ENCODE measurements around the gene ZNF69. TPM values are rescaled to one million over a fixed set of nuclear protein-coding genes. Genes with fewer than 3 reads are reported as not detected.
"Not testable (repeated sequence)": the region's sequence is repeated elsewhere in the genome, so short reads cannot be mapped to it uniquely, and the experiment has no call there.

ZNF69 gene
- total and polyA plus RNA-seq, 5 donors from 2014 or later = 0.86 to 2.6 (median 2.0) TPM

DNA sequence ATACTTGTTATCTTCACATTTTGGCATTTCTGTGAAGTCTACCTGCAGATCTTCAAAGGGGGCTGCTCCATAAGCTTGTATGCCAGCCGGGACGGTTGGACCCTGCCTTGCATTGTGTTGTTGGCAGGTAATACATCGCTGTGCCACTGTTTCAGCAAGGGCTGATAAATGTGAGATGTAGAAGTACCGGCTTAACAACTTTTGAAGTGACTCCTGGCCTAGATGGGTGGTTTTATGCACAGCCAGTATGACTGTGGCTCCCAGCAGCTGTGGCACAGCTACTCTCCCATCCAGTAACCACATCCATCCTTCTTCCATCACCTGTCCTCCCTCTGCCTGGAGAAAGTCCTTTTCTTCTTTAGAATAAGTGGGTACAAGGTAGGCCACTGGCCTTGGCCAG is 57.1 kb downstream of the ZNF69 start:
- H3K4me3 Mint-ChIP-seq = no peak overlapping the region
- H3K27me3 Mint-ChIP-seq = no peaks in the 10 kb centered on the region
- H3K4me1 ChIP-seq (ENCODE audit: control insufficient read depth, insufficient read depth, low read length, poor library complexity, severe bottlenecking) = no peaks in the 10 kb centered on the region
- H3K36me3 Mint-ChIP-seq = peaks cover 77% of the 10 kb centered on the region
- no peak for ATAC-seq (ENCODE audit: low read depth in 2 of 2)
- peaks cover 0 to 93% (median 47%) of the 10 kb centered on the region in 7 donors for H3K9me3 Mint-ChIP-seq
- no peak overlapping the region for H3K27ac ChIP-seq (ENCODE audit: insufficient read depth, low read length, poor library complexity, severe bottlenecking)
- no peaks in the 10 kb centered on the region for H3K27me3 ChIP-seq (ENCODE audit: control insufficient read depth, insufficient read depth, low read length)
- peaks cover 0 to 3% (median 1%) of the 10 kb centered on the region in 4 donors for H3K4me1 Mint-ChIP-seq
- H3K9me3 ChIP-seq (ENCODE audit: control insufficient read depth in 2 of 2, low read length in 2 of 2) = peaks cover 78 to 93% of the 10 kb centered on the region in 2 experiments
- no peak for DNase-seq
- peak overlapping the region; percentile 5 for H3K4me3 ChIP-seq (ENCODE audit: low read depth, low read length)
- no peak overlapping the region for H3K27ac Mint-ChIP-seq
- H3K36me3 ChIP-seq (ENCODE audit: control insufficient read depth, insufficient read depth, low read length) = peaks cover 75% of the 10 kb centered on the region

GRCh38 chr19:11948646-11949045 is 61.1 kb downstream of the ZNF69 start:
- peak overlapping the region; percentile 10 for H3K4me3 ChIP-seq (ENCODE audit: low read depth, low read length)
- no peak for DNase-seq
- peaks cover 88 to 100% of the 10 kb centered on the region in 2 experiments for H3K9me3 ChIP-seq (ENCODE audit: control insufficient read depth in 2 of 2, low read length in 2 of 2)
- H3K4me1 Mint-ChIP-seq = peaks cover 0 to 3% (median 0%) of the 10 kb centered on the region in 4 donors
- H3K4me3 Mint-ChIP-seq = no peak overlapping the region
- H3K9me3 Mint-ChIP-seq = peaks cover 0 to 92% (median 46%) of the 10 kb centered on the region in 7 donors
- H3K27ac Mint-ChIP-seq = no peak overlapping the region
- peaks cover 62% of the 10 kb centered on the region for H3K36me3 Mint-ChIP-seq
- no peaks in the 10 kb centered on the region for H3K27me3 Mint-ChIP-seq
- no peaks in the 10 kb centered on the region for H3K27me3 ChIP-seq (ENCODE audit: control insufficient read depth, insufficient read depth, low read length)
- H3K4me1 ChIP-seq (ENCODE audit: control insufficient read depth, insufficient read depth, low read length, poor library complexity, severe bottlenecking) = no peaks in the 10 kb centered on the region
- H3K36me3 ChIP-seq (ENCODE audit: control insufficient read depth, insufficient read depth, low read length) = peaks cover 62% of the 10 kb centered on the region
- H3K27ac ChIP-seq (ENCODE audit: insufficient read depth, low read length, poor library complexity, severe bottlenecking) = no peak overlapping the region
- ATAC-seq (ENCODE audit: low read depth in 2 of 2) = no peak

- DNase-seq = no peak
- Histone ChIP-seq H3K27ac (ENCODE audit: insufficient read depth, low read length, poor library complexity, severe bottlenecking) (no peak overlapping the region), H3K9me3 (ENCODE audit: control insufficient read depth in 2 of 2, low read length in 2 of 2) (peaks cover 88 to 100% of the 10 kb centered on the region in 2 experiments), H3K4me3 (ENCODE audit: low read depth, low read length) (no peak overlapping the region), H3K27me3 (ENCODE audit: control insufficient read depth, insufficient read depth, low read length) (no peaks in the 10 kb centered on the region), H3K4me1 (ENCODE audit: control insufficient read depth, insufficient read depth, low read length, poor library complexity, severe bottlenecking) (no peaks in the 10 kb centered on the region), H3K36me3 (ENCODE audit: control insufficient read depth, insufficient read depth, low read length) (peaks cover 59% of the 10 kb centered on the region)
- peaks cover 0 to 3% (median 0%) of the 10 kb centered on the region in 4 donors for H3K4me1 Mint-ChIP-seq
- no peak overlapping the region for H3K27ac Mint-ChIP-seq
- H3K4me3 Mint-ChIP-seq = no peak overlapping the region
- no peak for ATAC-seq (ENCODE audit: low read depth in 2 of 2)
- no peaks in the 10 kb centered on the region for H3K27me3 Mint-ChIP-seq
- H3K9me3 Mint-ChIP-seq = peaks cover 0 to 89% (median 40%) of the 10 kb centered on the region in 7 donors
- peaks cover 57% of the 10 kb centered on the region for H3K36me3 Mint-ChIP-seq
Observed at GRCh38 chr19:11949201-11949600, 61.6 kb downstream of the ZNF69 start.

DNA sequence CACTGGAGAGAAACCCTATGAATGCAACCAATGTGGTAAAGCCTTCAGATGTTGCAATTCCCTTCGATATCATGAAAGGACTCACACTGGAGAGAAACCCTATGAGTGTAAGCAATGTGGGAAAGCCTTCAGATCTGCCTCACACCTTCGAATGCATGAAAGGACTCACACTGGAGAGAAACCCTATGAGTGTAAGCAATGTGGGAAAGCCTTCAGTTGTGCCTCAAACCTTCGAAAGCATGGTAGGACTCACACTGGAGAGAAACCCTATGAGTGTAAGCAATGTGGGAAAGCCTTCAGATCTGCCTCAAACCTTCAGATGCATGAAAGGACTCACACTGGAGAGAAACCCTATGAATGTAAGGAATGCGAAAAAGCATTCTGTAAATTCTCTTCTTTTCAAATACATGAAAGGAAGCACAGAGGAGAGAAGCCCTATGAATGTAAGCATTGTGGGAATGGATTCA is 62.1 kb downstream of the ZNF69 start:
- not testable (repeated sequence) for H3K27me3 Mint-ChIP-seq; H3K27ac Mint-ChIP-seq; ATAC-seq (ENCODE audit: low read depth in 2 of 2); H3K27ac ChIP-seq (ENCODE audit: insufficient read depth, low read length, poor library complexity, severe bottlenecking); H3K4me1 Mint-ChIP-seq; H3K27me3 ChIP-seq (ENCODE audit: control insufficient read depth, insufficient read depth, low read length); DNase-seq; H3K4me1 ChIP-seq (ENCODE audit: control insufficient read depth, insufficient read depth, low read length, poor library complexity, severe bottlenecking)
- peaks cover 88 to 100% of the 10 kb centered on the region in 2 experiments for H3K9me3 ChIP-seq (ENCODE audit: control insufficient read depth in 2 of 2, low read length in 2 of 2)
- Mint-ChIP-seq H3K9me3 (peaks cover 0 to 87% (median 36%) of the 10 kb centered on the region in 7 donors), H3K4me3 (peak overlapping the region in 1 of 4 donors; percentile 28), H3K36me3 (peaks cover 52% of the 10 kb centered on the region)
- H3K4me3 ChIP-seq (ENCODE audit: low read depth, low read length) = peak overlapping the region; percentile 16
- peaks cover 55% of the 10 kb centered on the region for H3K36me3 ChIP-seq (ENCODE audit: control insufficient read depth, insufficient read depth, low read length)

DNA sequence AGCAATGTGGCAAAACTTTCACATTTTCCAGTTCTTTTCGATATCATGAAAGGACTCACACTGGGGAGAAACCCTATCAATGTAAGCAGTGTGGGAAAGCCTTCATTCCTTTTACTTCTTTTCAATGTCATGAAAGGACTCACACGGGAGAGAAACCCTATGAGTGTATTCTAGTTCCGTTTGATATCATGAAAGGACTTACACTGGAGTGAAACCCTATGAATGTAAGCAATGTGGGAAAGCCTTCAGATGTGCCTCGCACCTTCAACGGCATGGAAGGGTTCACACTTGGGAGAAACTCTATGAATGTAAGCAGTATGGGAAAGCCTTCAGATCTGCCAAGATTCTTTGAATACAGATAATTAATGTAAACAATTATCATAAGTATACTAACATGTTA is 62.7 kb downstream of the ZNF69 start:
- Histone ChIP-seq H3K4me1 (ENCODE audit: control insufficient read depth, insufficient read depth, low read length, poor library complexity, severe bottlenecking) (no peaks in the 10 kb centered on the region), H3K9me3 (ENCODE audit: control insufficient read depth in 2 of 2, low read length in 2 of 2) (peaks cover 86 to 100% of the 10 kb centered on the region in 2 experiments), H3K27ac (ENCODE audit: insufficient read depth, low read length, poor library complexity, severe bottlenecking) (no peak overlapping the region), H3K4me3 (ENCODE audit: low read depth, low read length) (peak overlapping the region; percentile 16), H3K27me3 (ENCODE audit: control insufficient read depth, insufficient read depth, low read length) (no peaks in the 10 kb centered on the region), H3K36me3 (ENCODE audit: control insufficient read depth, insufficient read depth, low read length) (peaks cover 48% of the 10 kb centered on the region)
- no peaks in the 10 kb centered on the region for H3K27me3 Mint-ChIP-seq
- peaks cover 0 to 84% (median 39%) of the 10 kb centered on the region in 7 donors for H3K9me3 Mint-ChIP-seq
- DNase-seq = no peak
- ATAC-seq (ENCODE audit: low read depth in 2 of 2) = no peak
- no peak overlapping the region for H3K27ac Mint-ChIP-seq
- H3K4me3 Mint-ChIP-seq = no peak overlapping the region
- H3K36me3 Mint-ChIP-seq = peaks cover 47% of the 10 kb centered on the region
- H3K4me1 Mint-ChIP-seq = no peaks in the 10 kb centered on the region

Other genes starting within 250 kb of the ZNF69 start
- 4.8 TPM for gene ZNF823, start 148.8 kb upstream of the ZNF69 start, total RNA-seq
- 1 to 10 TPM; 1.6 to 4.2 (median 2.5) TPM for gene ZNF823, start 148.8 kb upstream of the ZNF69 start, polyA plus RNA-seq
- gene ZNF441, start 120.8 kb upstream of the ZNF69 start, total RNA-seq = 2.7 TPM
- gene ZNF441, start 120.8 kb upstream of the ZNF69 start, polyA plus RNA-seq = 1 to 10 TPM; 3.7 to 6.3 (median 5.1) TPM
- gene ZNF491, start 89.3 kb upstream of the ZNF69 start, total RNA-seq = 0.62 TPM
- under 1 TPM in 2 of 4 donors, not detected in 2; 0.10 to 0.86 TPM for gene ZNF491, start 89.3 kb upstream of the ZNF69 start, polyA plus RNA-seq
- 13.1 TPM for gene ZNF440, start 73.5 kb upstream of the ZNF69 start, total RNA-seq
- gene ZNF440, start 73.5 kb upstream of the ZNF69 start, polyA plus RNA-seq = 1 to 10 TPM in 3 of 4 donors, under 1 TPM in 1; 0.68 to 5.3 (median 2.7) TPM
- 6.0 TPM for gene ZNF439, start 39.1 kb upstream of the ZNF69 start, total RNA-seq
- gene ZNF439, start 39.1 kb upstream of the ZNF69 start, polyA plus RNA-seq = 1 to 10 TPM in 2 of 4 donors, under 1 TPM in 2; 0.60 to 4.6 (median 2.2) TPM
- gene ZNF700, start 37.3 kb downstream of the ZNF69 start, total RNA-seq = 17.1 TPM
- 1 to 10 TPM; 3.6 to 5.1 (median 4.3) TPM for gene ZNF700, start 37.3 kb downstream of the ZNF69 start, polyA plus RNA-seq
- 3.2 TPM for gene ZNF763, start 77.3 kb downstream of the ZNF69 start, total RNA-seq
- gene ZNF763, start 77.3 kb downstream of the ZNF69 start, polyA plus RNA-seq = 1 to 10 TPM; 1.9 to 3.0 (median 2.5) TPM
- 0.49 TPM for gene ZNF433, start 147.9 kb downstream of the ZNF69 start, total RNA-seq
- 1 to 10 TPM in 3 of 4 donors, under 1 TPM in 1; 0.61 to 3.3 (median 2.1) TPM for gene ZNF433, start 147.9 kb downstream of the ZNF69 start, polyA plus RNA-seq
- gene ZNF878, start 165.2 kb downstream of the ZNF69 start, total RNA-seq = not detected
- gene ZNF878, start 165.2 kb downstream of the ZNF69 start, polyA plus RNA-seq = under 1 TPM in 1 of 4 donors, not detected in 3; 0.22 TPM
- gene ZNF844, start 176.9 kb downstream of the ZNF69 start, total RNA-seq = 5.0 TPM
- gene ZNF844, start 176.9 kb downstream of the ZNF69 start, polyA plus RNA-seq = 1 to 10 TPM; 1.1 to 4.1 (median 2.4) TPM

Data from CD4-positive, CD25-positive, alpha-beta regulatory T cell (primary cell).